ENCODE data around the gene FBXW10B.
"Not testable (repeated sequence)": the region's sequence is repeated elsewhere in the genome, so short reads cannot be mapped to it uniquely, and the experiment has no call there.

The FBXW10B gene

GRCh38 chr17:15619331-15620058 lies at the start of gene FBXW10B:
TSS of gene FBXW10B (minus strand) at chr17:15619704. CDS start at chr17:15619512, 192 bp downstream.
- not testable (repeated sequence) for DNase-seq (ENCODE audit: low read depth)

GRCh38 chr17:15663691-15664090 lies 44.2 kb upstream of the FBXW10B start:
- no peak for DNase-seq (ENCODE audit: low read depth)

DNA sequence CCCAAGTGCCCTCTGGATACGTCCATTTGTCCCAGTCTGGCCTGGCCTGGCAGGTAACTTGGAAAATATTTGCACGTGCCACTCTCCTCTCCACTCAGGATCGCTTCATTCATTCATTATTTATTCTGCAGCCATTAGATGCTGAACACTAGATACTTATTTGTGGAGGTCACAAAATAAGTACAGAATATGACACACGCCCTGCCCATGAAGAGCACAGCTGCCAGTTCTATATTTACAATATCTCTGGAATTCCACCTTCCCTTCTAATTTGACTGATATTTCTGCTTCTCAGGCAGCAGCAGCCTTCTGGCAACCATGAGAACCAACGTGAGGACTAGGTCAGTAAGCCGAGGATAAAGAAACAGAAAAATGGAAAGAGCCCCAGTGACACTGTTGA lies 43.7 kb upstream of the FBXW10B start:
- DNase-seq (ENCODE audit: low read depth): no peak

- no peak for DNase-seq (ENCODE audit: low read depth)
Observed at GRCh38 chr17:15662681-15663080, 43.2 kb upstream of the FBXW10B start.

- no peak for DNase-seq (ENCODE audit: low read depth)
Observed at GRCh38 chr17:15660077-15660476, 40.6 kb upstream of the FBXW10B start.

DNA sequence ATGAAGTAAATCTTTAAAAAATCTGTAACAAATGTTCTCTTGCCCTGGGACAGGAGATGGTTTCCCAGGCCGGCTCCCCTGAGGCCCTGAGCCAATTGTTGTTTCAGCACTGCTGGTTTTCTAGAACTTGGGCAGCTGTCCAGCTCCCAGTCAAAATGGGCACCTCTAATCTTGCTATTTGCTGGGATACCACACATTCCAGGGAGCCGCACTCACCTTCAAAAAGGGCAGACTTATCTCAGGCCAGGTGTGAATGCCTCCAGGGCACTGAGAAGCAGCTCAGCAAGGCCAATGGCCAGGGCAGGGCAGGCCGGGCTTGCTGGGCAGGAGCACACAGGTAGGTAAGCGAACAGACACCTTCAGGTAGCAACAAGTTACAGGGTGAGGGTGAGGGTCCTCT lies 40.2 kb upstream of the FBXW10B start:
- DNase-seq (ENCODE audit: low read depth): no peak

- no peak for DNase-seq (ENCODE audit: low read depth)
Observed at GRCh38 chr17:15659236-15659635, 39.7 kb upstream of the FBXW10B start.

DNA sequence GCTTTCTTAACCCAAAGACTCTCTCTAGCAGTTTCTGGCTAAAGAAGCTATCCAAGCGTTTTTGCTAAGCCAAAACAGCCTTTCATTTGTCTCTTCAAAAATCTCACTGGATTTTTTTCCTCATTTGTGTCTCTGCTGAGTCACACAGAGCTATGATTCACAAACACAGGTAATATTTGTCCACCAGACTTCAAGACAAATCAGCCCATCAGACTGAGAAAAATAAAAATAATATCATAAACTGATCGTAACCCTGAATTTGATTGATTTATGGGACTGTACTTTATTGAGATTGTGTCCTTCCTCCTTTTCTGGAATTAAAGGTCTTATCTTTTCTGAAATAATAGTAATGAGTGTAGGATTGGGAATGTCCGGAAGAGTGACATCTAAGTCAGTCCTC lies 38.8 kb upstream of the FBXW10B start:
- no peak for DNase-seq (ENCODE audit: low read depth)

- no peak for DNase-seq (ENCODE audit: low read depth)
Observed at GRCh38 chr17:15657868-15658267, 38.4 kb upstream of the FBXW10B start.

GRCh38 chr17:15654886-15655561 lies 35.5 kb upstream of the FBXW10B start:
- DNase-seq (ENCODE audit: low read depth): no peak

- not testable (repeated sequence) for DNase-seq (ENCODE audit: low read depth)
Observed at GRCh38 chr17:15654401-15654800, 34.9 kb upstream of the FBXW10B start.

DNA sequence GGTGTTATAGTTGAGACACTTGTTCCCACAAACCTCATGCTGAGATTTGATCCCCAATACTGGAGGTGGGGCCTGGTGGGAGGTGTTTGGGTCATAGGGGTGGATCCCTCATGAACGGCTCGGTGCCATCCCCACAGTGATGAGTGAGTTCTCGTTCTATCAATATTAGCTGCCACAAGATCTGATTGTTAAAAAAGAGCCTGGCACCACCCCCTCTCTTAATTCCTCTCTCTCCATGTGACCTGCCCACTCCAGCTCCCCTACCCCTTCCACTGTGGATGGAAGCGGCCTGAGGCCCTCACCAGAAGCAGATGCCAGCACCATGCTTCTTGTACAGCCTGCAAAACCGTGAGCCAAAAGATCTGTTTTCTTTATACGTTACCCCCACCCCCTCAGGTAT lies 33.5 kb upstream of the FBXW10B start:
- no peak for DNase-seq (ENCODE audit: low read depth)

DNA sequence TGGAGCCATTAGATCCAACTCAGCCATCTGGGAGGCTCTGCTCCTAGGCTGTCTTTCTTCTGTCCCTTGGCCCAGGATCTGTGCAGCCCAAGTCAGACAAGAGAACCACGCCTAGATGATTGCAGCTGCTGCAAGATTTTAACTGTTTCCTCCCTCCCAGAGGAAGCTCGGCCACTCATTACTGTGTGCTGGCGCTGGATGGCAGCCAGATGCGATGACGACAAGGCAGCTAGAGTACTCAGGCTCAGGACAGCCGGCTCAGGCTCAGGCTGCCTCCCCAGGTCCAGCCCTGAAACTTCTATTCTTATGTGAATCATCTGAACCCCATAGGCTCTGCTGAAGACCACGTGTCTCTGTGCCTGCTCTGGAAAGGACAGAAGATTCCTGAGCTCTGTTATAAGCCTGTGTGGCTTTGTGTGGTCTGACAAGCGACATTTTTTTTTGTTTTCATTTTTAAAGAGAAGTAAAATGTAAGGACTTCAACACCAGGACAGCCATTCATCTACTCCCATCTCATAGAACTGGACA lies 32.1 kb upstream of the FBXW10B start:
- DNase-seq (ENCODE audit: low read depth): no peak

GRCh38 chr17:15650741-15651582 lies 31.5 kb upstream of the FBXW10B start:
- no peak for DNase-seq (ENCODE audit: low read depth)

DNA sequence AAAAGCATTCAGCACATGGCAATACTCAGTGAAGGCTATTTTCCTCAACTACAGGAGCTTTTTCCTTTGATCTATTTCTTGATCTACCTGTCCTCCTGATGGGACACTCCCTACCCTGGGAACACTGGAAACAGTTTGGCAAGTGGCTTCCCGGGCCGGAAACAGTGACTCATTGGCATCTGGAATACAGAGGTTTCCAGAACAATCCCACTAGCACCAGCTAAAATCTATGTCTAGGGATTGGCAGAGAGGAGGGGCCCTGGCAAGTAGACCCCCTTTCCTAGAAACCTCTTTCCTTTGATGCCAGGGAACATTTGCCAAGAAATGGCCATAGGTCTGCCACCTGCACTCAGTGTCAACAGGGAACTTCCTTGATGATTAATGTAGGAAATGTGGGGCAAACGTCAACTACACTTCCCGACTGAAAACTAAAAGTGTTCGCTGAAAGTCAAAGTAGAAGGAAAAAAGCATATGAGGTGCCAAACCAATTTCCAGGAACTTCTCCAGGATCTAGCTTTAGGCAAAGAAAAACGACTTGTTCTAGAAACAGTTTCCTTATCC lies 30.4 kb upstream of the FBXW10B start:
- no peak for DNase-seq (ENCODE audit: low read depth)

DNA sequence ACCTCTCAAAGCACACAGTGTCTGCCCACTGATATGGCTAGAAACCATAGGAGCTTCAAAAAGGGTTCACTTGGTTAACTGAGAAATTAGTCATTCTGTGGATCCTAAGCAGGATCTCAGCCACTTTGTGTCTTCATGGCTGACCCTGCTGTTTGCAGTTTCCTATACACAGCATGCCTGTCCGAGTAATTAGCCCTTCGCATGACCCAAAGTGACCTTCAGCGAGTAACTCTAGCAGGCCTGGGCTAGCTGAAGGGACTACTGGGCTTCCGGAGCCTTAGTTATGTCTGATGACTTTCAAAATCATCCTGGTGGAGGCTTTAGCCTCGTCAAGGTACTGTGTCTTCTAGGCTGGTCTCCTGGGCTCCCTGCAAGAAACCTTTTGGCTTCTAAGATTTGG lies 28.9 kb upstream of the FBXW10B start:
- DNase-seq (ENCODE audit: low read depth): no peak

GRCh38 chr17:15645942-15646312 lies 26.4 kb upstream of the FBXW10B start:
- DNase-seq (ENCODE audit: low read depth): not testable (repeated sequence)

- DNase-seq (ENCODE audit: low read depth): not testable (repeated sequence)
Observed at GRCh38 chr17:15645099-15645941, 25.8 kb upstream of the FBXW10B start.

DNA sequence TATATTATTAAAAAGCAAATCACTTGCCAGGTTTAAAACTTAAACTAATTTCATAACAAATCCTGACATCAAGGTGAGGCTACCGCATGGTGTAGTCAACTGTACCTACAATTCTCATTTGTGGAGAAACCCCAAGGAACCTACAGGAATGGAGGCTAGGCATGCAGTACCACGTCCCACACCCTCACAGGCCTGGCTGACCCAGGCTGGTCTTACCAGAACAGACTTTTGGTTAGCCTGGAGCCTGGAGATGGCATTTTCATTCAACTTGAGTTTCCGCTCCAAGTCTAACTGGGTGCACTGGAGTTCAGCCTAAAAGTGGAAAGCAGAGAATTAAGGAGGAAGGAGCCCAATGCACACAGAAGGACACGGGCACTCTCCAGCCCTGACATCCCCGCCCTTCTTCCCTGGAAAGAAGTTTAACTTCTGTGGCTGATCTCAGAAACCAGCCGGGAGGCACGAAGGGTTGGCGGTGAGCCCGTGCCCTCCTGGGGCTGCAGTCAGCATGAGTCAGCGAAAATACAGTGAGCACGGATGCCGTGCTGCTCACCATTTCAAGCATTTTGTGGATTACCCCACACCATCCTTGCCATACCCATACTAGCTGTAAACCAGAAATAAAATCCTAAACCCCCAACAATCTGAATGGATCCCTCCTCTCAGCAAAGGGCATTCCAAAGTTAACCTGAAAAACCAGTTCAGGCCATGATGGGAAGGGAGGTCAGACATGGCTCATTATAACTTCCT lies 23.2 kb upstream of the FBXW10B start:
- DNase-seq (ENCODE audit: low read depth): not testable (repeated sequence)

GRCh38 chr17:15642014-15642413 lies 22.5 kb upstream of the FBXW10B start:
- not testable (repeated sequence) for DNase-seq (ENCODE audit: low read depth)

Measured in activated T-helper 1 cell treated with Interleukin-2 at 50 U/mL for 16 hours (primary cell).